SK-N-SH (cell line): ENCODE measurements around the gene LEPR. TPM values are rescaled to one million over a fixed set of nuclear protein-coding genes. Genes with fewer than 3 reads are reported as not detected.

Source experiments
- CTCF ChIA-PET: fragments of 300-600, 350-600 bp; formaldehyde crosslinking; extraction: SDS; loops from one replicate; lab custom pipeline; 2021; lab: Yijun Ruan, JAX
- POLR2A ChIA-PET: fragments of 350-600 bp; sonication (Branson Sonifier 250); formaldehyde crosslinking; extraction: SDS; loops from one replicate; lab custom pipeline; 2020; ENCODE audit warnings: antibody characterized with exemption, inconsistent platforms; lab: Yijun Ruan, JAX
- DNase-seq: peaks from one replicate; pipeline ENCODE4 v3.0.0; 2012
- H2AFZ ChIP-seq: fragments of 200-600 bp; sonication (generic); 2 replicates; pipeline ENCODE4 v1.8.1; 2016; ENCODE audit warnings: antibody characterized with exemption, mild to moderate bottlenecking, low read depth
- H3F3A ChIP-seq: fragments of 200-600 bp; sonication (generic); replicated peaks from 2 replicates; pipeline ENCODE3; 2016; ENCODE audit warnings: antibody characterized with exemption, mild to moderate bottlenecking; ENCODE audit not compliant: insufficient read depth
- H3K27ac ChIP-seq, 2 experiments: fragments of 200-500 bp in 1 of 2; fragments of 200-600 bp in 1 of 2; sonication (Bioruptor generic) in 1 of 2; sonication (generic), shearing (Covaris generic) in 1 of 2; 2 replicates each; pipeline versions ENCODE4 v1.5.1 to v1.6.1; 2014 to 2016; ENCODE audit warnings: low read depth in 2 of 2, inconsistent platforms in 1 of 2, low read length in 1 of 2, mild to moderate bottlenecking in 1 of 2, mixed read lengths in 1 of 2
- H3K27me3 ChIP-seq: fragments of 200-600 bp; sonication (generic), shearing (Covaris generic); 2 replicates; pipeline ENCODE4 v1.6.1; 2016; ENCODE audit warnings: mixed run types; ENCODE audit not compliant: insufficient read depth
- H3K36me3 ChIP-seq, 2 experiments: fragments of 200-500 bp in 1 of 2; fragments of 200-600 bp in 1 of 2; sonication (Bioruptor generic) in 1 of 2; sonication (generic) in 1 of 2; replicated peaks in 1 of 2; 2 replicates each; pipeline versions ENCODE3 to v1.5.1; 2014 to 2016; ENCODE audit warnings: low read length in 1 of 2, mild to moderate bottlenecking in 1 of 2; ENCODE audit not compliant: insufficient read depth in 2 of 2, control insufficient read depth in 1 of 2
- H3K4me1 ChIP-seq, 2 experiments: fragments of 200-500 bp in 1 of 2; fragments of 200-600 bp in 1 of 2; sonication (Bioruptor generic) in 1 of 2; sonication (generic), shearing (Covaris generic) in 1 of 2; 2 replicates each; pipeline versions ENCODE4 v1.5.1 to v1.6.1; 2014 to 2016; ENCODE audit warnings: low read depth in 1 of 2, low read length in 1 of 2, mixed run types in 1 of 2; ENCODE audit not compliant: insufficient read depth in 2 of 2, control insufficient read depth in 1 of 2
- H3K4me2 ChIP-seq: fragments of 200-600 bp; sonication (generic), shearing (Covaris generic); 2 replicates; pipeline ENCODE4 v1.6.1; 2017; ENCODE audit warnings: mixed run types
- H3K4me3 ChIP-seq, 2 experiments: fragments of 200-500 bp in 1 of 2; fragments of 200-600 bp in 1 of 2; sonication (Bioruptor generic) in 1 of 2; sonication (generic), shearing (Covaris generic) in 1 of 2; 2 replicates each; pipeline versions ENCODE4 v1.5.1 to v1.8.1; 2014 to 2016; ENCODE audit warnings: low read depth in 2 of 2, inconsistent platforms in 1 of 2, low read length in 1 of 2, mild to moderate bottlenecking in 1 of 2, mixed read lengths in 1 of 2, moderate library complexity in 1 of 2
- H3K79me2 ChIP-seq: fragments of 200-600 bp; sonication (generic); 2 replicates; pipeline ENCODE4 v1.8.1; 2017; ENCODE audit warnings: mild to moderate bottlenecking; ENCODE audit not compliant: insufficient read depth
- H3K9ac ChIP-seq: fragments of 200-600 bp; sonication (generic); 2 replicates; pipeline ENCODE4 v1.6.1; 2017; ENCODE audit warnings: mixed run types
- H3K9me2 ChIP-seq: fragments of 200-600 bp; sonication (generic); 2 replicates; pipeline ENCODE4 v1.6.1; 2017; ENCODE audit warnings: mixed run types
- H3K9me3 ChIP-seq: fragments of 200-600 bp; sonication (generic); 2 replicates; pipeline ENCODE4 v1.6.1; 2017; ENCODE audit warnings: mixed run types, mild to moderate bottlenecking, moderate library complexity
- H4K20me1 ChIP-seq: fragments of 200-600 bp; sonication (generic); 2 replicates; pipeline ENCODE4 v1.6.1; 2017; ENCODE audit warnings: mild to moderate bottlenecking, mixed run types; ENCODE audit not compliant: insufficient read depth
- ELF1 ChIP-seq: IDR thresholded peaks from 2 replicates; pipeline ENCODE4 v1.4.0; 2012
- EP300 ChIP-seq, 2 experiments: IDR thresholded peaks; 2 replicates each; pipeline versions ENCODE4 v1.4.0 to v1.6.1; 2012; ENCODE audit warnings: borderline replicate concordance in 1 of 2, low read depth in 1 of 2, low read length in 1 of 2
- FOSL2 ChIP-seq: IDR thresholded peaks from 2 replicates; pipeline ENCODE4 v1.4.0; 2012; ENCODE audit warnings: low read depth, mild to moderate bottlenecking, moderate library complexity, borderline replicate concordance
- FOXJ3 ChIP-seq: sonication (generic); formaldehyde crosslinking; IDR thresholded peaks from 2 replicates; pipeline ENCODE4 v1.5.1; 2020; ENCODE audit warnings: mild to moderate bottlenecking, missing genetic modification reagents
- GABPA ChIP-seq: IDR thresholded peaks from 2 replicates; pipeline ENCODE4 v1.4.0; 2012; ENCODE audit warnings: low read depth, mild to moderate bottlenecking
- IRF3 ChIP-seq: fragments of 150-350 bp; IDR thresholded peaks from 2 replicates; pipeline ENCODE4 v1.6.1; 2016; ENCODE audit warnings: mild to moderate bottlenecking, low read depth, low read length
- JUND ChIP-seq: IDR thresholded peaks from 2 replicates; pipeline ENCODE4 v1.4.0; 2012
- MAX ChIP-seq: IDR thresholded peaks from 2 replicates; pipeline ENCODE4 v1.4.0; 2012; ENCODE audit warnings: low read depth
- MEF2A ChIP-seq: IDR thresholded peaks from 2 replicates; pipeline ENCODE4 v1.4.0; 2012; ENCODE audit warnings: low read depth, borderline replicate concordance
- NFIC ChIP-seq: IDR thresholded peaks from 2 replicates; pipeline ENCODE4 v1.4.0; 2012; ENCODE audit warnings: borderline replicate concordance
- POLR2AphosphoS5 ChIP-seq: IDR thresholded peaks from 2 replicates; pipeline ENCODE4 v1.6.1; 2012; ENCODE audit warnings: low read depth, low read length
- RAD21 ChIP-seq: IDR thresholded peaks from 2 replicates; pipeline ENCODE4 v1.6.1; 2012; ENCODE audit warnings: mild to moderate bottlenecking, low read length
- RXRA ChIP-seq: IDR thresholded peaks from 2 replicates; pipeline ENCODE4 v1.4.0; 2012; ENCODE audit warnings: low read depth, mild to moderate bottlenecking, borderline replicate concordance
- SMC3 ChIP-seq: IDR thresholded peaks from 2 replicates; pipeline ENCODE4 v1.6.1; 2012; ENCODE audit warnings: low read depth, low read length, improper control_type of control experiment
- TCF12 ChIP-seq: IDR thresholded peaks from 2 replicates; pipeline ENCODE4 v1.4.0; 2012
- TEAD4 ChIP-seq: IDR thresholded peaks from 2 replicates; pipeline ENCODE4 v1.4.0; 2012; ENCODE audit warnings: mild to moderate bottlenecking, borderline replicate concordance; ENCODE audit not compliant: insufficient read depth
- USF1 ChIP-seq: IDR thresholded peaks from 2 replicates; pipeline ENCODE4 v1.4.0; 2012; ENCODE audit warnings: low read depth, borderline replicate concordance
- YY1 ChIP-seq: IDR thresholded peaks from 2 replicates; pipeline ENCODE4 v1.4.0; 2012; ENCODE audit warnings: low read depth, mild to moderate bottlenecking
- ZBTB33 ChIP-seq: IDR thresholded peaks from 2 replicates; pipeline ENCODE4 v1.4.0; 2012; ENCODE audit warnings: low read depth, borderline replicate concordance
- whole genome bisulfite sequencing: methylation state at CpG from one replicate; pipeline ENCODE4 v1.1.6; 2017; ENCODE audit warnings: low lambda C conversion rate; 5-methylcytosine and 5-hydroxymethylcytosine counted together
- polyA plus RNA-seq, 3 experiments: library from polyadenylated mRNA; depleted of rRNA; stranded (reverse); fragments of >200 nt; gene quantifications; 2 replicates each; pipeline ENCODE4 v1.2.3, GENCODE V29; 2012

Gene LEPR
- polyA plus RNA-seq, 1 of the 3 experiments (the other 2 are of a cell fraction): 2.3 TPM

GRCh38 chr1:65422241-65423203, 2.1 kb downstream of the LEPR start:
- Histone ChIP-seq H3K9me2 (no peaks in the 10 kb centered on the region), H3K27ac (peak overlapping the region in 1 of 2 experiments; percentile 95; a peak in 2 of 4 replicates), H3K4me2 (peak overlapping the region; percentile 80), H3K4me3 (peak overlapping the region; percentile 78 to 95; a peak in 2 of 4 replicates), H3K36me3 (peaks cover 17 to 22% of the 10 kb centered on the region in 2 experiments), H3K4me1 (peaks cover 13 to 23% of the 10 kb centered on the region in 2 experiments), H3K9me3 (no peaks in the 10 kb centered on the region), H3K9ac (no peak overlapping the region; the same call in 1 of the 2 replicates), H4K20me1 (peaks cover 6% of the 10 kb centered on the region; the same call in 1 of the 2 replicates), H3K79me2 (peaks cover 58% of the 10 kb centered on the region), H3F3A (peaks cover 41% of the 10 kb centered on the region), H2AFZ (no peak overlapping the region), H3K27me3 (no peaks in the 10 kb centered on the region)
- POLR2A ChIA-PET: no interaction called here
- no peak for DNase-seq
- CTCF ChIA-PET: interaction anchor here (0.7 to 6.7 kb wide), 4 partner anchors 8 to 265 kb away, joined by 3 to 56 read pairs (median 6); no protein-coding TSS in a partner anchor
- TF ChIP-seq MAX: 0 out of 2 replicates have a peak, but pooled peaks have one; percentile 24
- TF ChIP-seq RXRA: no peak
- no peak for TF ChIP-seq SMC3
- TF ChIP-seq GABPA: no peak
- TF ChIP-seq TEAD4: no peak
- TF ChIP-seq ZBTB33: no peak
- no peak for TF ChIP-seq TCF12
- 94% methylated on average over 12 of the region's 12 CpGs for WGBS

- Histone ChIP-seq H3K27ac (peak overlapping the region; percentile 44 to 74; a peak in 3 of 4 replicates), H3K36me3 (peaks cover 26 to 28% of the 10 kb centered on the region in 2 experiments), H3K79me2 (peaks cover 60% of the 10 kb centered on the region), H4K20me1 (peaks cover 6% of the 10 kb centered on the region; the same call in 1 of the 2 replicates), H3K9ac (peak overlapping the region; percentile 26; the same call in 1 of the 2 replicates), H3K9me3 (no peaks in the 10 kb centered on the region), H3K4me3 (no peak overlapping the region), H2AFZ (no peak overlapping the region), H3F3A (peaks cover 41% of the 10 kb centered on the region), H3K4me2 (0 out of 2 replicates have a peak overlapping the region, but pooled peaks have one; percentile 80), H3K9me2 (no peaks in the 10 kb centered on the region), H3K4me1 (peaks cover 13 to 23% of the 10 kb centered on the region in 2 experiments)
- ChIA-PET CTCF (interaction anchor here (6.7 kb wide), 1 partner anchor 264 kb away, joined by 56 read pairs; no protein-coding TSS in a partner anchor), POLR2A (no interaction called here)
- WGBS: 31% methylated on average over 2 of the region's 2 CpGs
- TF ChIP-seq FOSL2 (peak; percentile 92), POLR2AphosphoS5 (peak; percentile 18; the same call in 1 of the 2 replicates), EP300 (IDR thresholded peaks at IDR 0.05; ENCODE audit: borderline replicate concordance in 1 of 2, low read depth in 1 of 2, low read length in 1 of 2) (no peak), TEAD4 (no peak), IRF3 (no peak), JUND (peak; percentile 59), YY1 (no peak), ELF1 (no peak), TCF12 (peak; percentile 70), USF1 (no peak), NFIC (0 out of 2 replicates have a peak, but pooled peaks have one; percentile 5), RXRA (no peak; the same call in 1 of the 2 replicates), MEF2A (no peak), RAD21 (no peak), FOXJ3 (CRISPR knock-in tag) (no peak)
- TF ChIP-seq, all 33 proteins: peak for 5
- no peaks in the 10 kb centered on the region for H3K27me3 ChIP-seq
- DNase-seq: no peak
These were observed 3.6 kb downstream of the LEPR start for GRCh38 chr1:65423884-65424572.
